ENCODE measurements around the gene USP30.

GRCh38 chr12:109047081-109047805 lies 5.1 kb upstream of the USP30 start:
- TF ChIP-seq YBX1 (IDR thresholded peaks at IDR 0.05) (no peak), CTCF (IDR thresholded peaks at IDR 0.05 in 2 of 3, conservative IDR thresholded peaks at IDR 0.05 in 1 of 3; ENCODE audit: control insufficient read depth in 2 of 3, extremely low read depth in 1 of 3, insufficient read depth in 1 of 3, low read depth in 3 of 3, low read length in 3 of 3) (no peak), ASH2L (IDR thresholded peaks at IDR 0.05; ENCODE audit: borderline replicate concordance, low read depth) (no peak), TAF1 (IDR thresholded peaks at IDR 0.05; ENCODE audit: borderline replicate concordance, low read depth, low read length) (no peak), POLR2AphosphoS5 (IDR thresholded peaks at IDR 0.05; ENCODE audit: low read length) (no peak)
- TF ChIP-seq, protein P1, sequence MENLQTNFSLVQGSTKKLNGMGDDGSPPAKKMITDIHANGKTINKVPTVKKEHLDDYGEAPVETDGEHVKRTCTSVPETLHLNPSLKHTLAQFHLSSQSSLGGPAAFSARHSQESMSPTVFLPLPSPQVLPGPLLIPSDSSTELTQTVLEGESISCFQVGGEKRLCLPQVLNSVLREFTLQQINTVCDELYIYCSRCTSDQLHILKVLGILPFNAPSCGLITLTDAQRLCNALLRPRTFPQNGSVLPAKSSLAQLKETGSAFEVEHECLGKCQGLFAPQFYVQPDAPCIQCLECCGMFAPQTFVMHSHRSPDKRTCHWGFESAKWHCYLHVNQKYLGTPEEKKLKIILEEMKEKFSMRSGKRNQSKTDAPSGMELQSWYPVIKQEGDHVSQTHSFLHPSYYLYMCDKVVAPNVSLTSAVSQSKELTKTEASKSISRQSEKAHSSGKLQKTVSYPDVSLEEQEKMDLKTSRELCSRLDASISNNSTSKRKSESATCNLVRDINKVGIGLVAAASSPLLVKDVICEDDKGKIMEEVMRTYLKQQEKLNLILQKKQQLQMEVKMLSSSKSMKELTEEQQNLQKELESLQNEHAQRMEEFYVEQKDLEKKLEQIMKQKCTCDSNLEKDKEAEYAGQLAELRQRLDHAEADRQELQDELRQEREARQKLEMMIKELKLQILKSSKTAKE (IDR thresholded peaks at IDR 0.05; ENCODE audit: low read depth, poor library complexity, severe bottlenecking), result no peak
- TF ChIP-seq, protein P2, sequence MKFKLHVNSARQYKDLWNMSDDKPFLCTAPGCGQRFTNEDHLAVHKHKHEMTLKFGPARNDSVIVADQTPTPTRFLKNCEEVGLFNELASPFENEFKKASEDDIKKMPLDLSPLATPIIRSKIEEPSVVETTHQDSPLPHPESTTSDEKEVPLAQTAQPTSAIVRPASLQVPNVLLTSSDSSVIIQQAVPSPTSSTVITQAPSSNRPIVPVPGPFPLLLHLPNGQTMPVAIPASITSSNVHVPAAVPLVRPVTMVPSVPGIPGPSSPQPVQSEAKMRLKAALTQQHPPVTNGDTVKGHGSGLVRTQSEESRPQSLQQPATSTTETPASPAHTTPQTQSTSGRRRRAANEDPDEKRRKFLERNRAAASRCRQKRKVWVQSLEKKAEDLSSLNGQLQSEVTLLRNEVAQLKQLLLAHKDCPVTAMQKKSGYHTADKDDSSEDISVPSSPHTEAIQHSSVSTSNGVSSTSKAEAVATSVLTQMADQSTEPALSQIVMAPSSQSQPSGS (IDR thresholded peaks at IDR 0.05; ENCODE audit: low read length), result no peak

All from GM12878 (cell line).